OCI-LY7 (cell line): ENCODE results near the gene THSD7A. TPM values are rescaled to one million over a fixed set of nuclear protein-coding genes. Genes with fewer than 3 reads are reported as not detected.

Experiments
- BruUV-seq: library from RNA; stranded (reverse); fragments of 400-500 nt; replicated peaks from 2 replicates; lab custom pipeline; 2021; lab: Mats Ljungman, UMichigan
- CTCF ChIA-PET: fragments of 300-600 bp; sonication (Branson Sonifier 250); formaldehyde crosslinking; loops from one replicate; lab custom pipeline; 2022; ENCODE audit warnings: antibody characterized with exemption; ENCODE audit not compliant: unreplicated experiment; lab: Charles Lee
- POLR2A ChIA-PET: fragments of 300-600 bp; sonication (Branson Sonifier 250); formaldehyde crosslinking; loops from one replicate; lab custom pipeline; 2022; ENCODE audit warnings: antibody characterized with exemption; lab: Charles Lee
- DNase-seq: peaks from one replicate; pipeline ENCODE4 v3.0.0-alpha.2; 2015; ENCODE audit warnings: low spot score
- H2AFZ ChIP-seq: fragments of 200-600 bp; sonication (generic), shearing (Covaris generic); 2 replicates; pipeline ENCODE4 v1.6.1; 2014; ENCODE audit warnings: mild to moderate bottlenecking, antibody characterized with exemption, low read length, moderate library complexity
- H3K27ac ChIP-seq: fragments of 200-600 bp; sonication (generic); 2 replicates; pipeline ENCODE4 v1.5.1; 2014; ENCODE audit warnings: mixed run types, low read depth, mild to moderate bottlenecking, moderate library complexity, low read length, inconsistent platforms; ENCODE audit not compliant: poor library complexity, severe bottlenecking
- H3K36me3 ChIP-seq: fragments of 200-600 bp; sonication (generic); 2 replicates; pipeline ENCODE4 v1.6.1; 2014; ENCODE audit warnings: mild to moderate bottlenecking, antibody characterized with exemption, low read length, moderate library complexity, mixed read lengths; ENCODE audit not compliant: insufficient read depth
- H3K4me1 ChIP-seq: fragments of 200-600 bp; sonication (generic); 2 replicates; pipeline ENCODE4 v1.5.1; 2014; ENCODE audit warnings: mild to moderate bottlenecking, low read length; ENCODE audit not compliant: insufficient read depth, poor library complexity, severe bottlenecking
- H3K4me2 ChIP-seq: fragments of 200-600 bp; sonication (generic); 2 replicates; pipeline ENCODE4 v1.6.1; 2014; ENCODE audit warnings: mild to moderate bottlenecking, low read length
- H3K4me3 ChIP-seq: fragments of 200-600 bp; sonication (generic); 2 replicates; pipeline ENCODE4 v1.5.1; 2014; ENCODE audit warnings: mild to moderate bottlenecking, low read depth, low read length; ENCODE audit not compliant: poor library complexity, severe bottlenecking
- H3K79me2 ChIP-seq: fragments of 200-600 bp; sonication (generic); 2 replicates; pipeline ENCODE4 v1.6.1; 2016; ENCODE audit warnings: low read depth, mild to moderate bottlenecking, low read length, moderate library complexity, mixed read lengths; ENCODE audit not compliant: insufficient read depth
- H3K9me2 ChIP-seq: fragments of 200-600 bp; sonication (generic); 2 replicates; pipeline ENCODE4 v1.6.1; 2016; ENCODE audit warnings: mild to moderate bottlenecking, low read length, mixed read lengths; ENCODE audit not compliant: insufficient read depth
- H3K9me3 ChIP-seq: fragments of 200-600 bp; sonication (generic); 2 replicates; pipeline ENCODE4 v1.6.1; 2014; ENCODE audit warnings: mild to moderate bottlenecking, mixed run types, low read length, mixed read lengths
- H4K20me1 ChIP-seq: fragments of 200-600 bp; sonication (generic); 2 replicates; pipeline ENCODE4 v1.6.1; 2014; ENCODE audit warnings: mild to moderate bottlenecking, antibody characterized with exemption, low read length, moderate library complexity, mixed read lengths; ENCODE audit not compliant: insufficient read depth
- EZH2phosphoT487 ChIP-seq: fragments of 200-600 bp; sonication (generic); IDR thresholded peaks from 2 replicates; pipeline ENCODE4 v1.6.1; 2018; ENCODE audit warnings: low read depth, borderline replicate concordance, mild to moderate bottlenecking, mixed run types, antibody characterized with exemption, low read length, moderate library complexity, mixed read lengths
- intact Hi-C: fragments of 100-400 bp; cut with micrococcal nuclease; formaldehyde crosslinking; loops from one replicate; pipeline ENCODE4 v1.10.0; 2022; ENCODE audit not compliant: unreplicated experiment
- total RNA-seq, 2 experiments: library from RNA; depleted of rRNA in 1 of 2; stranded (reverse); fragments of >200 nt in 1 of 2; shearing (Covaris generic) in 1 of 2; gene quantifications; 2 replicates each; pipeline ENCODE4 v1.2.3, GENCODE V29; 2014 to 2022
- TF ChIP-seq, protein P1 (sequence below): fragments of 200-600 bp; sonication (generic); conservative IDR thresholded peaks from 2 replicates; pipeline ENCODE4 v1.5.1; 2014; ENCODE audit warnings: mild to moderate bottlenecking, antibody characterized with exemption, low read length, moderate library complexity, mixed read lengths

The THSD7A gene
- total RNA-seq, 2 experiments from 2014 or later: 0.13 TPM; not detected in 1

DNA sequence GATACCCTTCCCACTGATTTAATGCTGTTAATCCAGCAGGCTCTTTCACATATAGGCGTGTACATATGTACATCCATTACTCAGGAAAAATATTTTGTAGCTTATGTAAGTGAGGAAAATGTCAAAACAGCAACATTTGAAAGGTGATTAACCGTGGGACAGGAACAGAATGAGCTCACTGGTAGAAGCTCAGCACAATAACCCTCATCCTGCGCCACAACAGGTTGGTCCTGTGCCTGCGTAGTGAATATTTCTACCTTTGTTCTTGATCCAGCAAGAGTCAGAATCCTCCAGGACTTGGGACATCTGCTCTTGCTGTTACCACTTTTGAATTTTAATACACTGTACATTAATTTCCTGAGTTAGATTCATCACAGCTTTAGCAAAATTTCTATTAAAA is 359.4 kb downstream of the THSD7A start:
- CTCF ChIA-PET: no interaction called here
- TF ChIP-seq, protein P1, sequence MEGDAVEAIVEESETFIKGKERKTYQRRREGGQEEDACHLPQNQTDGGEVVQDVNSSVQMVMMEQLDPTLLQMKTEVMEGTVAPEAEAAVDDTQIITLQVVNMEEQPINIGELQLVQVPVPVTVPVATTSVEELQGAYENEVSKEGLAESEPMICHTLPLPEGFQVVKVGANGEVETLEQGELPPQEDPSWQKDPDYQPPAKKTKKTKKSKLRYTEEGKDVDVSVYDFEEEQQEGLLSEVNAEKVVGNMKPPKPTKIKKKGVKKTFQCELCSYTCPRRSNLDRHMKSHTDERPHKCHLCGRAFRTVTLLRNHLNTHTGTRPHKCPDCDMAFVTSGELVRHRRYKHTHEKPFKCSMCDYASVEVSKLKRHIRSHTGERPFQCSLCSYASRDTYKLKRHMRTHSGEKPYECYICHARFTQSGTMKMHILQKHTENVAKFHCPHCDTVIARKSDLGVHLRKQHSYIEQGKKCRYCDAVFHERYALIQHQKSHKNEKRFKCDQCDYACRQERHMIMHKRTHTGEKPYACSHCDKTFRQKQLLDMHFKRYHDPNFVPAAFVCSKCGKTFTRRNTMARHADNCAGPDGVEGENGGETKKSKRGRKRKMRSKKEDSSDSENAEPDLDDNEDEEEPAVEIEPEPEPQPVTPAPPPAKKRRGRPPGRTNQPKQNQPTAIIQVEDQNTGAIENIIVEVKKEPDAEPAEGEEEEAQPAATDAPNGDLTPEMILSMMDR: no peak
- TF ChIP-seq EZH2phosphoT487: no peak
- POLR2A ChIA-PET: interaction anchor here (0.5 kb wide), 1 partner anchor 570 kb away, joined by 3 read pairs; no protein-coding TSS in a partner anchor
- H3K4me3 ChIP-seq: no peak overlapping the region
- DNase-seq: no peak
- H2AFZ ChIP-seq: no peak overlapping the region
- H3K9me3 ChIP-seq: no peaks in the 10 kb centered on the region
- no peak overlapping the region for H3K27ac ChIP-seq
- intact Hi-C loops: no loop called here
- no peak overlapping the region for H3K4me2 ChIP-seq
- no peaks in the 10 kb centered on the region for H4K20me1 ChIP-seq
- BruUV-seq: no TSS peak
- H3K9me2 ChIP-seq: no peaks in the 10 kb centered on the region
- no peaks in the 10 kb centered on the region for H3K79me2 ChIP-seq
- H3K36me3 ChIP-seq: no peaks in the 10 kb centered on the region
- H3K4me1 ChIP-seq: no peaks in the 10 kb centered on the region

DNA sequence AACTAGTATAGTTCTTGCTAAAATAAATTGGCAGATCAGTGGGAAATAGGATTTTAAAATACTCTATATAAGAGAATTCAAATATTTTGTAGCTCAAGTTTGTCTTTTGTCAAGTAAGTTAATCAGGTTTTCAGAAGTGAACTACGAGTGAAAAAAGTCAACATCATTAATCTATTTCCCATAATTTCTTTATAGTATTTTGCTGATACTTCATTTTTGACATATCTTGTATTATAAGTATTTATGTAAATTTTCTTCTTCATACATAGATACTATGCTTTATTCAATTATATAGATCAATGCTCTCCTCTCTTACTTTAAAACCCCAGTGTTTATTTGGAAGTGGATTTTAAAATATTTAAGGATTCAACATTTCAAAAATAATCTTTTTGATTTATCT is 360.7 kb downstream of the THSD7A start:
- TF ChIP-seq EZH2phosphoT487: no peak
- TF ChIP-seq, protein P1: no peak
- no peak overlapping the region for H3K4me3 ChIP-seq
- H2AFZ ChIP-seq: no peak overlapping the region
- H3K4me1 ChIP-seq: no peaks in the 10 kb centered on the region
- no peaks in the 10 kb centered on the region for H3K9me3 ChIP-seq
- no peak for DNase-seq
- H3K27ac ChIP-seq: no peak overlapping the region
- no peaks in the 10 kb centered on the region for H3K9me2 ChIP-seq
- intact Hi-C loops: no loop called here
- H3K79me2 ChIP-seq: no peaks in the 10 kb centered on the region
- ChIA-PET CTCF (no interaction called here), POLR2A (no interaction called here)
- no TSS peak for BruUV-seq
- no peaks in the 10 kb centered on the region for H3K36me3 ChIP-seq
- no peak overlapping the region for H3K4me2 ChIP-seq
- H4K20me1 ChIP-seq: no peaks in the 10 kb centered on the region

DNA sequence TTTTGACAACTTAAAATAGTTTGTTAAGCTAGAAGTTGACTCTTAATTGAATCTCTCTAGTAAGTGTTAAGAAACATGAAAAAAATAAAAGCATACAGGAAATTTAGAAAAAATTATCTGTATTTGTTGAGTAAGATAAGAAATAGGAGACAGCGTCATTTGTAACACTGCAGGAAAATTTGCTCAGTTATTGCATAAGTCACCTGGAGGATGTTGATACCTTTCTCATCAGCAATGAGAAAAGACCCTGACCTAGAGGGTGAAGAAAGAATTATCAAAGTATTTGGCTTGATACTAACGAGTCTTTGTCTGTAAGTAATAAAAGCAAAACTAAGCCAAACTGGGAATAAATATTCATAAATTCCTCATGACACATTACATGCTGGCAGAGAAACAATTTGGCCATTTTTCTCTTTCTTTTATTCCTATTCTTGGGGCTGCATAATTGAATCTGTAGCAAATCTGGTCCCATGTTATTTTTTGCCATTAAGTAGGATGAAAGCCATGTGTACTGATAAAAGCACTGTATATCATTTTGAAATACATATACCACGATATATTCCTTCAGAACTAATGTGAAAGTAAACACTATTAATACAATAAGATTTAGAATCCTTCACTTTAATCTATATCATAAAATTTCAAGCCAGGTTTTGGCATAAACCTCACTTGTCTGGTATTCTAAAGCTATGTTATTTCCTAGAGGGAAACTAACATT is 362.8 kb downstream of the THSD7A start:
- H3K4me3 ChIP-seq: no peak overlapping the region
- TF ChIP-seq, protein P1: no peak
- TF ChIP-seq EZH2phosphoT487: no peak
- no peaks in the 10 kb centered on the region for H3K36me3 ChIP-seq
- H3K9me2 ChIP-seq: no peaks in the 10 kb centered on the region
- CTCF ChIA-PET: no interaction called here
- H4K20me1 ChIP-seq: no peaks in the 10 kb centered on the region
- no peak for DNase-seq
- H3K79me2 ChIP-seq: no peaks in the 10 kb centered on the region
- POLR2A ChIA-PET: interaction anchor here (0.6 kb wide), 1 partner anchor 442 kb away, joined by 3 read pairs; no protein-coding TSS in a partner anchor
- BruUV-seq: no TSS peak
- no peak overlapping the region for H3K27ac ChIP-seq
- H2AFZ ChIP-seq: no peak overlapping the region
- no peaks in the 10 kb centered on the region for H3K4me1 ChIP-seq
- no peak overlapping the region for H3K4me2 ChIP-seq
- H3K9me3 ChIP-seq: no peaks in the 10 kb centered on the region
- intact Hi-C loops: no loop called here
